ENCODE data around the gene PRPF19.

DNA sequence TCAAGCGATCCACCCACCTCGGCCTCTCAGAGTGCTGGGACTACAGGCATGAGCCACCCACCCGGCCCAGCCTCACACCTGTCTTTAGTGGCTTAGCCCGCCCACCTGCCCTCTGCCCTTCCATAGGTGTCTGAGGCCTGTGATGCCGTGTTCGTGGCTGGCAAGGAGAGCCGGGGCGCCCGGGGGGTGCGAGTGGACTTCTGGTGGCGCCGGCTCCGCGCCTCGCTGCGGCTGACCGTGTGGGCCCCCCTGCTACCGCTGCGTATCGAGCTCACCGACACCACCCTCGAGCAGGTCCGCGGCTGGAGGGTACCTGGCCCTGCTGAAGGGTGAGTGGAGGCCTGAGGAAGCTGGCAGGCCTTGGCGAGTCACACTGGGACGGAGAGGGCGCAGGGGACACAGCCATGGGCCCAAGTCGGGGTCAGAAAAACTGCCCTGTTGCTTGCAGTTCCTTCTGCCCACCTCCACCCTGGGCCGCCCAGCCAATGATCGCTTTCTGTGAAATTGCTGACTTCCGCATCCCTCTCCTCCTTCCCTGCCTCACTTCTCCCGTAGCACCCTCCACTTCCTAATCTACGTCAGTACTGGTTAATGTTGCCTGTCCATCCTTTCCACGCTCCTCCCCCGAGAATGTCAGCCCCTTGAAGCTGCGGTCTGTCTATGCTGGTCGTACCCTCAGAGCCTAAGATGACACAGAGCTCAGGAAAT is 27.2 kb upstream of the PRPF19 start:
- TF ChIP-seq, protein P1, sequence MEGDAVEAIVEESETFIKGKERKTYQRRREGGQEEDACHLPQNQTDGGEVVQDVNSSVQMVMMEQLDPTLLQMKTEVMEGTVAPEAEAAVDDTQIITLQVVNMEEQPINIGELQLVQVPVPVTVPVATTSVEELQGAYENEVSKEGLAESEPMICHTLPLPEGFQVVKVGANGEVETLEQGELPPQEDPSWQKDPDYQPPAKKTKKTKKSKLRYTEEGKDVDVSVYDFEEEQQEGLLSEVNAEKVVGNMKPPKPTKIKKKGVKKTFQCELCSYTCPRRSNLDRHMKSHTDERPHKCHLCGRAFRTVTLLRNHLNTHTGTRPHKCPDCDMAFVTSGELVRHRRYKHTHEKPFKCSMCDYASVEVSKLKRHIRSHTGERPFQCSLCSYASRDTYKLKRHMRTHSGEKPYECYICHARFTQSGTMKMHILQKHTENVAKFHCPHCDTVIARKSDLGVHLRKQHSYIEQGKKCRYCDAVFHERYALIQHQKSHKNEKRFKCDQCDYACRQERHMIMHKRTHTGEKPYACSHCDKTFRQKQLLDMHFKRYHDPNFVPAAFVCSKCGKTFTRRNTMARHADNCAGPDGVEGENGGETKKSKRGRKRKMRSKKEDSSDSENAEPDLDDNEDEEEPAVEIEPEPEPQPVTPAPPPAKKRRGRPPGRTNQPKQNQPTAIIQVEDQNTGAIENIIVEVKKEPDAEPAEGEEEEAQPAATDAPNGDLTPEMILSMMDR (IDR thresholded peaks at IDR 0.05) = no peak
- TF ChIP-seq POLR2A (IDR thresholded peaks at IDR 0.05) = no peak
